Effector memory CD4-positive, alpha-beta T cell (primary cell): Measurements from ENCODE around the gene MBOAT7.
A peak's percentile ranks its signal among the peaks of the same experiment; 100 is the strongest.
"Not testable (repeated sequence)": the region's sequence is repeated elsewhere in the genome, so short reads cannot be mapped to it uniquely, and the experiment has no call there.

Source experiments
- DNase-seq, 3 donors: peaks; one replicate each; pipeline ENCODE4 v3.0.0-alpha.2; 2020
- H3K27ac ChIP-seq: 2 replicates; pipeline ENCODE4 v1.7.0; 2013; ENCODE audit warnings: mild to moderate bottlenecking, low read length, moderate library complexity; ENCODE audit not compliant: insufficient read depth, poor library complexity, severe bottlenecking
- H3K27me3 ChIP-seq: replicated peaks from 2 replicates; pipeline ENCODE4 v1.7.0; 2013; ENCODE audit warnings: mild to moderate bottlenecking, low read length; ENCODE audit not compliant: insufficient read depth, control insufficient read depth, poor library complexity, severe bottlenecking
- H3K36me3 ChIP-seq: 2 replicates; pipeline ENCODE4 v1.7.0; 2013; ENCODE audit warnings: mild to moderate bottlenecking, low read length, moderate library complexity; ENCODE audit not compliant: control insufficient read depth, insufficient read depth
- H3K4me1 ChIP-seq: 2 replicates; pipeline ENCODE4 v1.7.0; 2013; ENCODE audit warnings: low read length, mild to moderate bottlenecking; ENCODE audit not compliant: control insufficient read depth, insufficient read depth, poor library complexity, severe bottlenecking
- H3K4me3 ChIP-seq: 2 replicates; pipeline ENCODE4 v1.7.0; 2013; ENCODE audit warnings: low read length, low read depth, mild to moderate bottlenecking; ENCODE audit not compliant: insufficient read depth, poor library complexity, severe bottlenecking
- H3K9me3 ChIP-seq: 2 replicates; pipeline ENCODE4 v1.7.0; 2013; ENCODE audit warnings: mild to moderate bottlenecking, low read length, moderate library complexity; ENCODE audit not compliant: control insufficient read depth

Gene MBOAT7

GRCh38 chr19:54189735-54190502, 539 bp upstream of the MBOAT7 start:
- Histone ChIP-seq H3K9me3 (no peaks in the 10 kb centered on the region), H3K27ac (peak overlapping the region; percentile 96), H3K4me3 (peak overlapping the region; percentile 69), H3K27me3 (no peaks in the 10 kb centered on the region), H3K36me3 (peaks cover 10% of the 10 kb centered on the region), H3K4me1 (peaks cover 22% of the 10 kb centered on the region)
- DNase-seq, result peak; percentile 100

GRCh38 chr19:54188215-54188871, 1.0 kb downstream of the MBOAT7 start:
- peak overlapping the region; percentile 96 for H3K27ac ChIP-seq
- DNase-seq, result peak; percentile 54 to 61 (median 59)
- no peaks in the 10 kb centered on the region for H3K27me3 ChIP-seq
- H3K4me1 ChIP-seq, result peaks cover 22% of the 10 kb centered on the region
- H3K4me3 ChIP-seq, result peak overlapping the region; percentile 69
- H3K9me3 ChIP-seq, result no peaks in the 10 kb centered on the region
- peaks cover 5% of the 10 kb centered on the region for H3K36me3 ChIP-seq

GRCh38 chr19:54186934-54187381, 2.4 kb downstream of the MBOAT7 start:
- no peaks in the 10 kb centered on the region for H3K9me3 ChIP-seq
- DNase-seq, result no peak
- H3K4me3 ChIP-seq, result no peak overlapping the region
- peaks cover 20% of the 10 kb centered on the region for H3K4me1 ChIP-seq
- H3K27ac ChIP-seq, result no peak overlapping the region
- no peaks in the 10 kb centered on the region for H3K36me3 ChIP-seq
- no peaks in the 10 kb centered on the region for H3K27me3 ChIP-seq

GRCh38 chr19:54186351-54186750, 3.0 kb downstream of the MBOAT7 start:
- no peak overlapping the region for H3K4me3 ChIP-seq
- H3K9me3 ChIP-seq, result no peaks in the 10 kb centered on the region
- H3K36me3 ChIP-seq, result no peaks in the 10 kb centered on the region
- no peaks in the 10 kb centered on the region for H3K27me3 ChIP-seq
- H3K27ac ChIP-seq, result no peak overlapping the region
- peaks cover 14% of the 10 kb centered on the region for H3K4me1 ChIP-seq
- DNase-seq, result no peak

GRCh38 chr19:54183431-54183830, 5.9 kb downstream of the MBOAT7 start:
- Histone ChIP-seq H3K9me3 (no peaks in the 10 kb centered on the region), H3K36me3 (peaks cover 9% of the 10 kb centered on the region), H3K27me3 (no peaks in the 10 kb centered on the region), H3K27ac (no peak overlapping the region), H3K4me1 (peaks cover 5% of the 10 kb centered on the region), H3K4me3 (no peak overlapping the region)
- DNase-seq, result no peak

- not testable (repeated sequence) for H3K27ac ChIP-seq
Measured at GRCh38 chr19:54181894-54182293, 7.5 kb downstream of the MBOAT7 start.

GRCh38 chr19:54180691-54181091, 8.7 kb downstream of the MBOAT7 start:
- Histone ChIP-seq H3K27me3 (no peaks in the 10 kb centered on the region), H3K4me1 (no peaks in the 10 kb centered on the region), H3K27ac (no peak overlapping the region), H3K36me3 (peaks cover 13% of the 10 kb centered on the region), H3K9me3 (no peaks in the 10 kb centered on the region), H3K4me3 (no peak overlapping the region)
- no peak for DNase-seq

More at GRCh38 chr19:54181894-54182293, 7.5 kb downstream of the MBOAT7 start:
- H3K36me3 ChIP-seq, H3K4me3 ChIP-seq, H3K9me3 ChIP-seq, H3K4me1 ChIP-seq, H3K27me3 ChIP-seq, DNase-seq: not testable (repeated sequence)

- H3K36me3 ChIP-seq, result peaks cover 13% of the 10 kb centered on the region
- no peak for DNase-seq
- H3K27ac ChIP-seq, result no peak overlapping the region
Measured at GRCh38 chr19:54179921-54180461, 9.4 kb downstream of the MBOAT7 start.

GRCh38 chr19:54179262-54179852, 10.0 kb downstream of the MBOAT7 start:
- Histone ChIP-seq H3K4me1 (no peaks in the 10 kb centered on the region), H3K27me3 (no peaks in the 10 kb centered on the region), H3K4me3 (no peak overlapping the region), H3K9me3 (no peaks in the 10 kb centered on the region), H3K27ac (no peak overlapping the region), H3K36me3 (peaks cover 13% of the 10 kb centered on the region)
- no peak for DNase-seq

More at GRCh38 chr19:54179921-54180461, 9.4 kb downstream of the MBOAT7 start:
- H3K4me3 ChIP-seq, result no peak overlapping the region
- H3K27me3 ChIP-seq, result no peaks in the 10 kb centered on the region
- no peaks in the 10 kb centered on the region for H3K9me3 ChIP-seq
- H3K4me1 ChIP-seq, result no peaks in the 10 kb centered on the region
